Urothelium cell line (cell line): Measurements from ENCODE around the gene DMD.
A peak's percentile ranks its signal among the peaks of the same experiment; 100 is the strongest.

Source experiments
- DNase-seq: peaks from one replicate; pipeline ENCODE4 v3.0.0; 2011; ENCODE audit warnings: low spot score, mixed read lengths
- FAIRE-seq: peaks from 2 replicates; lab custom pipeline; 2011; peaks lifted over from hg19 to GRCh38; lab: Jason Lieb, UNC

DMD gene

DNA sequence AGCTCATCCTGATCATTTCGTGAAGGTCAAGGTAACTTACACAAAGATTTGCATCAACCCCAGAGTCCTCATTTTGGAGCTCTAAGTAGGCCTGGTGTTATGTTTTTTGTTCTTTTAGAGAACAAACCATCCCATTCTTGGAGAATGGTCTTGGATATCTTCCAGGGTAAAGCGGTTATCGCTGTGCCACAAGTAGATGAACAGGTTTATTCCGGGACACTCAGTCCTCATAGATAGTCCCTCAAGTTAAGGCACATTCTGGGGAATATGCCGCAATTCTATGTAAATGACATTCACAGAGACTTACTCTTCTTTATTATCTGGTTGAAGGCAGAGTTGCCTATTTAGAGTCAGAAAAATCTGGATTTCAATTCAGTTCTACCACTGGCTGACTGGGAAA, 2044.5 kb downstream of the DMD start:
- FAIRE-seq (no peak), DNase-seq (no peak)

DNA sequence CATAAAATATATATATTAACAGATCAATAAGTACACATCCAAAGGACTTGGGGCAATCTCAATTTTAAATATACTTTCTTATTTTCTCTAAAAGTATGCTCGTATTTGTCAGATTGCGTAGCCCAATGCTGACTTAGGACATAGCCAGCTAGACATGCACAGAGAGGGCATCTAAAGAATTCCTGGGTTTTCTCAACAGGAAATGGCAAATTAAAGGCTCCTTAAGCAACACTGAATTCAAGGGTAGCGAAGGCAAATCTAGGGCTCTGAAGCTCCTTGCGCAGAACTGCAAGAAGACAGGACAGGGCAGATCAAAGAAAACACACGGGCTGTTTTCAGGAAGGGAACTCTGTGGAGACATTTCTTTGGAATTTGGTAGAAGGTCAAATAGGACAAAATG, 2044.9 kb downstream of the DMD start:
- no peak for DNase-seq
- FAIRE-seq: no peak

DNA sequence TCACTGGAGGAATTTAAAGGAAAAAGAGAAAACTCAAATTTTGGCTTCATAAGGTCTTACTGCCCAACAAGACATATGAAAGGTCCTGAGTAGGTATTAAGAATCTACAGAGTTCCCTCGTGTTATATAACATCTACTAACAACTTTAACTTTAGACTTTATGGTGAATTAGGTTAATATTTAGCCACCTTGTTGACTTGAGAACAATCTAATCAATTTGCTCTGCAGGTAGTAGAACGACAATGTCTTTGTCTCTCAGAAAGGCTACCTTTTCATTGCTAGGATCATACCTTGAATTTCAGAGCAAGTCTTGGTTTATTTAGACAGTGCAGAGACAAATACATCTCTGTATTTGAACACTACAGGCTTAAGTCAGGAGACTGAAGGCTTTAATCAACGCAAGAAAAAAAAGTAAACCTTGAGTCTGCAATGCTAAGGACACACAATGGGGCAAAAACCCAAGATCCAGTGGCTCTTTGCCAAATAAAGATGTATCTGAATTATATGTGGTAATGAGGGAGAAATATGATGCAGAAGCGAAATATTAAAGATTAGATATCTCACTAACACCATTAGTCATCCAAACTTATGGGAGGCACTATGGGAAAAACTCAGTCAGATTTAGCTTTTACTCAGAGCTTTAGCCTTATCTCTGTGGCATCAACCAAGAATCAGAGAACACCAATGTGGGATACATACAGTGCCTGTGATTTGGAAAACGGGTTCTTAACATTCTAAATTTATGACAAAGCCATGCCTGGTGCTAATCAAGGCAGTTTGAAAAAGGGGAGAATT, 2045.9 kb downstream of the DMD start:
- DNase-seq: no peak
- FAIRE-seq: no peak

DNA sequence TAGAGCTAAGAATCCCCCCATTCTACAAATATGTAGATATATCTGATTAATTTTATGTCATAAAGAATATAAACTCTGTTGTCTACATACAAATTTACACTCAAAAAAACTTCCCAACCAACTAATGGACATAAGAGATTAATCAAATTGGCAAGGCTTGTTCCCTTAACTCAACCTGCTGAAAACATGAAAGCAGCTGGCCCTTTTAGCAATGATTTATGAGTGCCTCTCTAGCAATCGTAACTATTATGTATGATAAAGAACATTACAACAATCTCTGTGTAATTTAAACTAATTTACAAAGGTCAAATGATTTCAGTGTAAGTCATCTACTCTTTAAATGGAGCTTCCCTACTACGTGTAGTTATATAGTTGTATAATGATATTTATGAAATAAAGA, 2056.4 kb downstream of the DMD start:
- no peak for DNase-seq
- FAIRE-seq: no peak

DNA sequence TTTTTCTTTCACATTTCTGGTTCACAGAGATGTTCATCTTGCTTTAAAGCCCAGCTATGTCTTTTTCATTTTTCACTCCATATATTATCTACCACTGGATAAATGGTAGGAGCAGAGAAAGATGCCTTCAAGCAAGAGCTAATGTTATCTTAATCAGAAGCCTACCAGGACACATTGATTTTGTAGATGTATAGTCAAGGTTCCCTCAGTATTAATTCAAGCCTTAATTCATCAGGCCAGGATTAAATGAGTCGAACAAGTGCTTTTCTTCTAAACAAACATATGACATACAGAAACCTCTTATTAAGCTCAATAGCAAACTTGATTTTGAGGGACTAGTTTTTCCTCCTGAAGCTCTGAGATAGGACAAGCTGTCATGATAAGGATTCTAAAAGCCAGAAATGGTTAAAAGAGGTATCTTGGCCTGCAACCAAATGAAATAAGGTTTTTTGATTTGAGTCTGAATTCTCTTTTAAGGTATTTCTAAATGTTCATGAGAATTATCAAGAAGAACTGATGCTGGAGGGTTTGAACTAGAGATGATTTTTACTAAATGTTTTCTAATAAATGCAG, 2057.8 kb downstream of the DMD start:
- no peak for DNase-seq
- FAIRE-seq: no peak

DNA sequence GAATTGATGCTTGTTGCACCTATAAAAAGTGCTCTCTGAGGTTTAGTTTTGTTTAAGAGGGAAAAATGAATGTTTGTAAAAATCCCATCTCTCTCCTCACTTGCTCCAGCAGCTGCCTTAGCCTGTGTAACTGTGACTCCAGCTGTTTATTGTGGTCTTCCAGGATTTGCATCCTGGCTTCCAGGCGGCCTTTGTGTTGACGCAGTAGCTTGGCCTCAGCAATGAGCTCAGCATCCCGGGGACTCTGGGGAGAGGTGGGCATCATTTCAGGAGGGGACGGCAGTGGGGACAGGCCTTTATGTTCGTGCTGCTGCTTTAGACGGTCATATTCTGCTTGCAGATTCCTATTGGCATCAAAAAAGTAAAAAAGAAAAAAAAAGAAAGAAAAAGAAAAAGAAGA, 2064.2 kb downstream of the DMD start:
- DNase-seq (no peak), FAIRE-seq (no peak)

DNA sequence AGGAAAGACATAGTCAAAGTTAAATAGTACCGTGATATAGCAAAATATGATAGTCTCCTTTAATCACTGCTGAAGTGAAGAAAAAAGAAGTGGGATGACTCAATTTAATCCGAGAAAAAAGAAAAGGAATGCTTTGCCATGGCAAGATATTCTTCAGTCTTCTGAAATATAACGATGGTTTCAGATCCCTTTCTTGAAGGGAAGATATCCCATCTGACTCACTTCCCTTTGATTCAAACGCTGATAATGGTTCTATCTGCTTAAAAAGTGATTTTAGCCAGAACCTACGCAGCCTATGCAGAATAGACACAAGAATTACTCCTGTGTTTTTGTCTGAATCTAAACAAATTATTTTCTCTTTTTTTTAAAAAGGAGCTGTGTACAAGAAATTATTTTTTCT, 2071.4 kb downstream of the DMD start:
- FAIRE-seq: no peak

DNA sequence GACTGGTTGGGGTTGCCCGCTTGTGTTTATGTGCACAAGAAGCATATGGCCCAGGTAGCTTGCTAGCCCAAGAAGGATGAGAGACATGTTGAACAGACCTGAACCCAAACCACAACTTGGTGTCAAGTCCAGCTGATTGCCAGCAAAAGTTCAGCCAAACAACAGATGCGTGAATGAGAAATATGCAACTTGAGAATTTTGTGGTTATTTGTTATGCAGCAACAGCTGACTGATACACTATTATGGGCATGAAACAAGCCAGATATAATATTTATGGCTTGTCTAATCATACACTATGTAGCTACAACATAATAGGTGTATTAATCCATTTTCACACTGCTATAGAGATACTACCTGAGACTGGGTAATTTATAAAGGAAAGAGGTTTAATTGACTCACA, 2073.2 kb downstream of the DMD start:
- DNase-seq (no peak), FAIRE-seq (no peak)

More for the DNA sequence above, 2071.4 kb downstream of the DMD start:
- no peak for DNase-seq

DNA sequence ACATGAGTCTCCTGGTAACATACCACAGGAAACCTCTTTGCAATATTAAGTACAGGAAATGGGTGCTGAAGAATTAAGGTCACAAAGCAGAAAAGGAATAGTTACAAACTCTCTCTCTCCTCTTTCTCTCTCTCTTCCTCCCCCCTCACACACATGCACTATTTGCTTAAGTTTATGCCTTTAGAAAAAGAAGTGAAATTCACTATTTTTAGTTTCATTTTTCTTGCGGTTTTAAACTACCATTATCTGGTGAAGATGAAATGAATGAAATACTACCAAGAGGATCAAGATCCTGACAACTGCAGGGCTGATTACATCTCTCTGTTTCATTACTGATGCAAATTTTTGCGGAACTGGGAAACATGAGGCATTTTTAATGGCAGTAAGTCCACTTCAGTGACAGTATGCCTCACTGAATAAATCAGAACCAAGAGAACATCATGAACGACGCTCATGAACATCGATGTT, 2075.2 kb downstream of the DMD start:
- FAIRE-seq (no peak), DNase-seq (no peak)

DNA sequence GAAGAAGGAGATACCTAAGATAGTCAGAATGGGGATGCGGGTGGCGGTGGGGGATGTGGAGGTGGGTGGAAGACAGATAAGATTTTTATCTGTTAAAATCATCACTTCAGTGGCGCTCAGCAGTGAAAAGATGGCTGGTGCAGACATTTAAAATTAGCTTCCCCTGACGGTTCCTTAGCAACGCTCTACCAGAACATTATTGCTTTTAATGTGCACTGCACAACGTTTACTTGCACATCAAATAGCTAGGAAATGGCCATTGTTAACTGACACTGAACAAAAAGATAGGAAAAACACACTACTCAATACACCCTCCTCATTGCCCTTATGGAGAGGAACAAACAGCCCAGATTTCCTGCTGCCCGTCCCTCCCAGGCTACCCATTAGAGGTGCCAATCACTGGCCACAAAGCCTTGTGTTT, 2078.5 kb downstream of the DMD start:
- FAIRE-seq (no peak), DNase-seq (no peak)

DNA sequence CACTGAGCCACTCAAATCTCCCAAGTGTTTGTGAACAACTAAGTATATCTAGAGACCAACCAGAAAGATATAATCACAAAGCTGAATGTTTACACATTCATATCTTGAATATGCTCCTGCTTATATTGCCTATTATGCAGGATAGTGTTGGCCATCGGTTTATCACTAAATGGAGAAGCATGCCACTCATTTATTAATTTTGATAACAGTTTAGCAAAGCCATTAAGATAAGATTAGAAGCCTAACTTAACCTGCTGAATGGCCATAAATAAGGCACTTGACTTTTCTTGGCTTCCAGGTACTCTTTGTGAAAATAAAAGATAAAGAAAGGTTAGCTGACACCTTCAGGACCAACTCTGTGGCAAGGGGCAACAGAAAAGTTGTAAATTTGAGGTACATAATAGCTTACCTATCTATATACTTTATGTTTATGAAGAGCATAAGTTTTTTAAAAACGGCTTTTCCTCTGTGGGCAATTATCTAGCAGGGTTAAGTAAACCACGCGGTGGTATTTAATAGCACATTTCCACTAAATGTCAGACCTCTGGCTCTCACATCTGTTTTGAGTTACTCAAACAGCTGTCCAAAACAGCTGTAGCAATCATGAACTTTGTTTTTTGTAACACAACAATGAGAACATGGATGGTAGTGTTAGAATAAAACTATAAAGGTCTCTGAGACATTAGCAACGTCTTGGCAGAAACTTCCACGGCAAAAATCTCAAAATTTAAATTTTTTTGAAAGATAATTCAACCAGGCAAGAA, 2080.7 kb downstream of the DMD start:
- no peak for DNase-seq
- no peak for FAIRE-seq

DNA sequence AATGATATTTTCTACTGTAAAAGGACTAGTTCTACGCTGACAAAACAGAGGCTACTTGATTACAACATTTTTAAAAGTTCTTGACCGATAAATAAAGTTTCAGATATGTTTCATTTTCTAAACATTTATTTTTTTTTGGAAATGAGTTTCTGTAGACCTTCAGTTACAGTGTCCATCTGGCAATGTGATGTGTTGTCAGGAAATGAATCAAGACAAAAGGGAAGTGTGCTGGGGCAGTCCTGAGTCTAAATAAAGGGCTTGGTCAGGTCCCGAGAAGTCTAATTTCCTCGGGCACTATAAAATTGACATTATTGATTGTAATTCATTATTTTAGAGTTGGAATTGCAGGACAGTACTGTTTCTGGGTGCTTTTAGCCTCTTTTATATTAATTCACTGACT, 2082.5 kb downstream of the DMD start:
- FAIRE-seq: no peak

DNA sequence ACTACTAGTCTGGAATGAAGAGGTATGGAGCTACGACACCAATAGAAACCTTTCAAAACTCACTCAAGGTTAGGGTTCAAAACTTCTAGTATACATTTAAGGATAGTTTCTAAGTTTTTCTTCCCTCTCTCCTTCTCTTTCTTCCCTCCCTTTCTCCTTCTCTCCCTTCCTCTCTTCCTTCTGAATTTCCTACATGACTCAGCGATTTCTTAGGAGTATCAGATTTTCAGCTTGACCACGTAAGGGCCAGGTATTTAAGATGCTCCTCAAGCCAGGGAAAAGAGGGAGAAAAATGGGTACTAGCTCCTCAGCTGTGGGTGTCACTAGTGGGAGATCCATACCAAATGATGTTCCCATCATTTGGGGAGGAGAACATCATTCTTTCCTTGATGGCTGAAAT, 2083.6 kb downstream of the DMD start:
- FAIRE-seq (no peak), DNase-seq (no peak)

More for the DNA sequence above, 2082.5 kb downstream of the DMD start:
- no peak for DNase-seq

DNA sequence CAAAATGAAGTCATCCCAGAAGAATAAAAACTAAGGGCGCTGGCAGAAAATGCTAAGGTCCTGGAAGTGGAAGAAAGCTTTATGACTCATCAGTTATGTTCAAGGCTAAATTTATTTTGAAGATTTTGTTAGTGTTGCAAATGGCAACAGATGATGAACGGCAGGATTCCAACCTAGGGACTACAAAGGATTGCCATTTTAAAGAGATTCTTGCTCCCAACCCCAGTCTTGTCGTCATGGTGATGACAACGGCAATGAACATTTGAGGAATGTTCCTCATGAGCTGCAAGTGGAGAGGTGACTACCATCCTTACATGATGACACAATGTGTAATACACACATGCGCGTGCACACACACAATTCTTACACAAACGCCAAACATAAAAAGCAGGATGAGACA, 2085.1 kb downstream of the DMD start:
- FAIRE-seq (no peak), DNase-seq (peak; percentile 3)

DNA sequence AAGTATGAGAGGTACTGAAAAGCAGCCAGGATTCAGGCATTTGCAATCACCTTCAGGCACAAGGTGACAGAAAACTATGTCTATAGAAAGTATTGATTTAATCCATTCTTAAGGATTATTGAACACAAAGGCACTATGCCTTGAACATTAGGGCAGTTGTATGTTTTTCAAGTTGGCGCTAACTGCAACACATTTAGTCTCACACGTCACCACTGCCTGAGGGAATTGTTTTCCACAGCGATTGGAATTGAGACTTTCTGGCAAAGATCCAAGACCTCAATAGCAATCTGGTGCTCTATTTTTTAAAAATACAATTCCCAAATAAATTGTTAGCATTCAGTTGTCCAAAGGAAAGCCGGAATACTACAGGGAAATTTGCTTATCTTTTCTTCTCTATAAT, 2086.8 kb downstream of the DMD start:
- FAIRE-seq: no peak
- DNase-seq: no peak

DNA sequence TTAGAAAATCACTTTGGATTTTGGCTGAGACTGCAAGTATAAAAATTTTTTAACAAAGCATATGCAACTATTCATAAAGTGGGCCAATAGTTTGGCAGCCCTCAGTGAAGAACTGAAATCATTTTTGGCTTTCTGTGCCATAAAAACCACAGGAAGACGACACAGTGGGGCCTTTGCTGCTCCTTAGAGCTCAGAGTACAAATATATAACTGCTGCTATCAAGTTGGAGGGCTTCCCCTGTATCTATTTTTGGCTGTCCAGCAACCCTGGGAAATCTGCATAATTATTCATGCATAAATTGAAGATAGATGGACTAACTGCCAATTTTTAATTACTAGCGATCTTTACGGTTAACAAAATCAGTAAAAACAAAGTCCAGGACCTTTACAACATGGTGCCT, 2088.0 kb downstream of the DMD start:
- FAIRE-seq: no peak
- no peak for DNase-seq

DNA sequence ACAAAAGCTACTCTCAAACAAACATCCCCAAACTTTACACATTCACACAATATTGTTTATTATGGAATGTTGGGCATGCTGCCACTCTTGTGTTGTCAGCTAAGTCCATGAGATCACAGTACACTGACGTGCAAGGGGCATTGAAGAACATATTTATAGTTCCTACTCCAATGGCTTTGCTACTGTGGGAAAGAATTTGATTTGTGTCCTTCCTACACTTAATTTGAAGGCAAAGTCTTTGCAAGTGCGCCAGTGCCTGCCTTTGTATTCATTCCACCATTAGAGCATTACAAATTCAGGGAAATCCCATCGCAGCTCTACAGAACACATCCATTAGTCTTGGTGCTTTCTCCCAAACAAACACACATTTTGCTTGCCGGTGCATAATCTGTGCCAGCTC, 2094.1 kb downstream of the DMD start:
- no peak for FAIRE-seq
- DNase-seq: no peak

DNA sequence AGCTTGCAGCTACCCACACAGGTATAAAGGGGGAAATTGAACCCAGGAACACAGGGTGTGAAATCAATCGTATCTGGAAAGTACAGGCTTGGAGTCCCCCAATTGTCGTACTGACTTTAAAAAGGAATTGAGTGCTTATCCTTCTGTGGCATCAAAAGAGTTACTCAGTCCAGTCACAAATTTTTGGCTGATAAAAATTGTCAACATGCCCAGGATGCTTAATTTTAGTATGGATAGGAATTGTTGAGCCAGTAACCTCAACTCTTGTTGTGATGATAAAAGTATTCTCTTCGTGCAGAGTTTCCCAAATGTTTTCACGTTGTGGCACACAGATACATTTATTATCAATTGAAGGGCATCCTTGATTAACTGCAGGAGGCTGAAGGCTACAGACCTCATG, 2096.0 kb downstream of the DMD start:
- no peak for FAIRE-seq

DNA sequence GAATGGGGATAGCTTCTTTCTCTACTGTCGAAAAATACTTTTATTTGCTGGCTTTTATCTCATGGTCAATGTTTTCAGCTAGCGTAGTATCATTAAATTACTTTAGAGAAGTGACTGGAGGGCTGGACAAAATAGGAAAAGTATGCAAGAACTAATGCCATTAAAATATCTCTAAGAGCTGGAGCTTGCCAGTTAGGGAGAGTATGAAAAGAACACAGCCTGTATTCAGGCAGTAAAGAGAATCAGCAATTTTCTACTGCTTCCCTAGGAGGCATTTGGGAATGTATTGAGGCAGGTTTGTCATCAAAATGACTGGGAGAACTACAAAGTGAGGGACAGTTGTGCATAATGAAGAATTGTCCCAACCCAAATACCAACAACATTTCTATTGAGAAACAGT, 2096.5 kb downstream of the DMD start:
- FAIRE-seq: no peak
- DNase-seq: no peak

More for the DNA sequence above, 2096.0 kb downstream of the DMD start:
- no peak for DNase-seq

DNA sequence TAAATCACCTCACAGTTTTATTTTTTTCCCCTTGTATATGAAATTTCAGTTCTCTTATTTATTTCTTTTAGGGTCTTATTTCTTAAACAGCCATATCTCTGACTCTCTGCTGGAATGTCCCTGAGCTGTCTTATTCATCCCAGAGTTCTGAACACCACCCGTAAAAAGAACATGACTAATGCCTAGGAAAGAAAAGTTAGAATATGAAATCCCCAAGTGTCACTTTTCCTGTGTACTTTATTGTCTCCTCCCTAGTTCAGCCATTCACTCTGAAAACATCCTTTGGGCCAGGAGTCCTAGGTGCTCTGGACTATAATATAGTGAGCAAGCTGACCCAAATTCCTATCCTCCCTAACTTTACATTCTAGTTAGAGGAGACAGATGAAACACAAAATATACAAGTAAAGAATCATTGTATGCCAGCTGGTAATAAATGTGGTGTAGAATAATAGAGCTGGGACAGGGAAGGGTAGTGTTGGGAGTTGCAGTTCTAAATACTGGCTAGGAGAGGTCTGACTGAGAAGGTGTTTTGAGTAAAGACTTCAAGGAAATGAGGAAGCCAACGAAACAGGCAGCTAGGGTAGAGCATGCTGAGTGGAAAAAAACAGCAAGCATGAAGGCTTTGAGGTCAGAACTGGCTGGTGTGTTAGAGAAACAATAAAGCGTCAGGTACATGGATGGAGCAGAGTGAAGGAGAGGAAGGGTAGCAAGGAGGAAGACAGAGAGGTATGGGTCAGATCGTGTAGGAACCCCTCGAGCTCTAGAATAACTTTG, 2098.9 kb downstream of the DMD start:
- FAIRE-seq (no peak), DNase-seq (no peak)

DNA sequence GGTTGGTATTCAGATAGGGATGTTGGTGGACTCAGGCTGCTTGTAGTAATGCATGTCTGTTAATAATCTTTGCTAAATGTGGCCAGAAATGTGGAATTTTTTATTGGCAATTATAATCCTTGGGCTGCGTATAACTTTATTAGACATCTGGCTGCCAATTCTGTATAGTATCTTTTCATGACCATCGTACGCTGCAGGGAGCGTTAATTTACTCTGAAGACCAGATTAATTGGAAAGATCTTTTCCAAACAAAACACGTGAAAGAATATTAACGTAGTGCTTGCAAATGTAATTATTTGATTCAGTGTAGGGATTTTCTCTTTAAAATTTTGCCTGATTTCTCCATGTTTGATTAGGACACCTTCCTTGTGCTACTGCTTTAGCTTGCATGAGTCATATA, 2100.7 kb downstream of the DMD start:
- DNase-seq: no peak
- FAIRE-seq: no peak
